SU-DHL-6 (cell line): ENCODE measurements around the gene PRIM1.

Experiments
- H2AFZ ChIP-seq: fragments of 200-600 bp; sonication (generic); 2 replicates; pipeline ENCODE4 v1.6.1; 2014; ENCODE audit warnings: low read depth, mild to moderate bottlenecking, moderate library complexity, mixed read lengths, antibody characterized with exemption, low read length; ENCODE audit not compliant: severe bottlenecking
- H3F3A ChIP-seq: fragments of 200-600 bp; shearing (Covaris generic); 2 replicates; pipeline ENCODE4 v1.6.0; 2016; ENCODE audit warnings: antibody characterized with exemption, mild to moderate bottlenecking; ENCODE audit not compliant: insufficient read depth
- H3K27ac ChIP-seq: fragments of 200-600 bp; sonication (generic); 2 replicates; pipeline ENCODE4 v1.5.1; 2016; ENCODE audit warnings: low read depth, mild to moderate bottlenecking, low read length, moderate library complexity, mixed read lengths
- H3K27me3 ChIP-seq: fragments of 200-600 bp; sonication (generic), shearing (Covaris generic); 2 replicates; pipeline ENCODE4 v1.6.0; 2014; ENCODE audit warnings: mild to moderate bottlenecking, low read length
- H3K36me3 ChIP-seq: fragments of 200-600 bp; sonication (generic); 2 replicates; pipeline ENCODE4 v1.6.1; 2014; ENCODE audit warnings: mild to moderate bottlenecking, low read length, mixed read lengths
- H3K4me2 ChIP-seq: fragments of 300-600, 200-600 bp; shearing (Covaris generic), sonication (generic); 2 replicates; pipeline ENCODE4 v1.6.0; 2014; ENCODE audit warnings: low read length, low read depth, mild to moderate bottlenecking; ENCODE audit not compliant: poor library complexity, severe bottlenecking
- H3K4me3 ChIP-seq: fragments of 200-600 bp; sonication (generic); 2 replicates; pipeline ENCODE4 v1.5.1; 2014; ENCODE audit warnings: antibody characterized with exemption, low read length, mild to moderate bottlenecking, mixed read lengths; ENCODE audit not compliant: insufficient read depth, poor library complexity, severe bottlenecking
- H3K79me2 ChIP-seq: fragments of 200-600 bp; sonication (generic); 2 replicates; pipeline ENCODE4 v1.6.1; 2014; ENCODE audit warnings: mild to moderate bottlenecking, low read length, moderate library complexity; ENCODE audit not compliant: insufficient read depth
- H3K9ac ChIP-seq: fragments of 200-600 bp; sonication (generic); 2 replicates; pipeline ENCODE4 v1.7.0; 2014; ENCODE audit warnings: mild to moderate bottlenecking, low read length
- H3K9me2 ChIP-seq: fragments of 200-600 bp; sonication (generic); replicated peaks from 2 replicates; pipeline ENCODE4 v1.6.1; 2014; ENCODE audit warnings: low read length; ENCODE audit not compliant: insufficient read depth
- H3K9me3 ChIP-seq: fragments of 200-600 bp; sonication (generic); 2 replicates; pipeline ENCODE4 v1.6.1; 2014; ENCODE audit warnings: low read length, mixed read lengths; ENCODE audit not compliant: insufficient read depth
- H4K20me1 ChIP-seq: fragments of 200-600 bp; sonication (generic); 2 replicates; pipeline ENCODE4 v1.6.1; 2014; ENCODE audit warnings: low read depth, mild to moderate bottlenecking, antibody characterized with exemption, low read length, moderate library complexity, mixed read lengths
- CTCF ChIP-seq: fragments of 200-600 bp; sonication (generic); IDR thresholded peaks from one replicate; pipeline ENCODE4 v1.5.1; 2017; ENCODE audit warnings: antibody characterized with exemption, mild to moderate bottlenecking, low read length, moderate library complexity; ENCODE audit not compliant: insufficient read depth, poor library complexity, severe bottlenecking
- EZH2phosphoT487 ChIP-seq: fragments of 200-600 bp; sonication (generic), shearing (Covaris generic); conservative IDR thresholded peaks from 2 replicates; pipeline ENCODE4 v1.6.1; 2018; ENCODE audit warnings: mild to moderate bottlenecking, antibody characterized with exemption, low read length, moderate library complexity, mixed read lengths

Gene PRIM1

DNA sequence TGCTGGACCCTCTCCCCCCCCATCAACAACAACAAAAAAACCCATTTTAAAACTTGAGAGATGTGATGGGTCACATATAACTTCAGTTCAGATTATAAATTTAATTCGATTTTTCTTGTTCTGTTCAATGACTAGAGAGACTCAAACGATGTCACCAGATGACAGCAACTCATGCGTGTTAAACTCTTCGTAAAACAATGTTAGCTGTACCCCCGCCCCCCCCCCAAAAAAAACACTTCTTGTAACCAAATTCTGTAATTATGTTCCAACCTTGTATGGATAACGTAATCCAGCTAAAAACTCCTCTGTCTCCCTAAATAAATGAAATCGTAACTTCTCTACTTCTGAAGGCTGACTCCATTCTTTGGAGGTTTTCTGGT lies 26.4 kb downstream of the PRIM1 start:
- TF ChIP-seq CTCF (no peak), EZH2phosphoT487 (no peak)
- H3K36me3 ChIP-seq: peaks cover 26% of the 10 kb centered on the region

DNA sequence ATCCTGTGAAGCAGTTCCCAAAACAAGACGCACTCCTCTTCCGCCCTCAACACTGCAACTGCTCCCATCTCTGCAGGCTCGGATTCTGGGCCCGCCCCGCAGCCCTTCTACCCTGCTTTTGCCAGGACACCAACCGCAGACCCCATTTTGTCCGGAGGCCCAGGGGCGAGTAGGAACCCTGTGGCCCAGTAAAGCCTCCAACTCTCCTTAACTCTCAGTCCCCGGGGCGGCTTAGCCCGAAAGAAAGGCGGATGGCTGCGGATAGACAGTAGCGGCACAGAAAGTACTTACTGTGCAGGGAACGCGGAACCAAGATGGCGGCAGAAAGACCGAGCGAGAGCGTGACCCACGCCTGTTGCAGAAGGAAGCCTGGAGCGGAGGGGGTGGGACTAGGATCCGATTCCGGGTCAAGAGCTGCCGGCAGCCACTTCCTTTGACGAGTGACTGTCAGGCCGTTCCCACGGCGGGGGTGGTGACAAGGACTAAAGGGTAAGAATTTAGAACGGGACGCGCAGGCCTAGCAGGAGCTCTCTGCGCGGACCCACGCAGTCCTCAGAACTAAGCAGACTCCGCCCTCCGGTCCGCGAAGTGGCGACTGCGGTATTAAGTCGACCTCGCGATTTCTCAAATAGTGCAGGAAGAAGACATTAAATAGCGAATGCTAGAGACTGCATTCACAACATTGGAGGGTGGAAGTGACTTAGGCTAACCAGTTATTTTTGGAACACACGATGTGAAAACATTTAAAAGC lies 27.0 kb downstream of the PRIM1 start, which contains the start of gene NACA:
TSS of gene NACA (minus strand) at position 328 of the 751 bp plus-strand sequence. CDS start 778 bp downstream, outside the sequence.
- H3F3A ChIP-seq: peaks cover 34% of the 10 kb centered on the region
- H2AFZ ChIP-seq: no peak within 1 kb of the TSS
- peak within 1 kb of the TSS; percentile 87 for H3K9ac ChIP-seq
- H4K20me1 ChIP-seq: peaks cover 31% of the 10 kb centered on the region
- peak within 1 kb of the TSS; percentile 82 for H3K4me2 ChIP-seq
- TF ChIP-seq EZH2phosphoT487 (no peak), CTCF (no peak)
- peak within 1 kb of the TSS; percentile 91 for H3K27ac ChIP-seq
- no peaks in the 10 kb centered on the region for H3K9me3 ChIP-seq
- peaks cover 26% of the 10 kb centered on the region for H3K36me3 ChIP-seq
- H3K27me3 ChIP-seq: no peaks in the 10 kb centered on the region
- H3K4me3 ChIP-seq: peak within 1 kb of the TSS; percentile 72
- no peaks in the 10 kb centered on the region for H3K9me2 ChIP-seq
- peaks cover 50% of the 10 kb centered on the region for H3K79me2 ChIP-seq

More for the DNA sequence above, 26.4 kb downstream of the PRIM1 start:
- Histone ChIP-seq H3K27ac (peak overlapping the region; percentile 91), H3K79me2 (peaks cover 44% of the 10 kb centered on the region), H4K20me1 (peaks cover 26% of the 10 kb centered on the region), H3K9me2 (no peaks in the 10 kb centered on the region), H3K9ac (peak overlapping the region; percentile 87), H3F3A (peaks cover 34% of the 10 kb centered on the region), H2AFZ (no peak overlapping the region), H3K27me3 (no peaks in the 10 kb centered on the region), H3K4me2 (peak overlapping the region; percentile 82), H3K9me3 (no peaks in the 10 kb centered on the region), H3K4me3 (peak overlapping the region; percentile 72)

GRCh38 chr12:56724701-56724971 lies 27.5 kb downstream of the PRIM1 start:
- H4K20me1 ChIP-seq: peaks cover 32% of the 10 kb centered on the region
- H3F3A ChIP-seq: peaks cover 32% of the 10 kb centered on the region
- H3K9ac ChIP-seq: peak overlapping the region; percentile 87
- no peaks in the 10 kb centered on the region for H3K9me3 ChIP-seq
- H3K79me2 ChIP-seq: peaks cover 55% of the 10 kb centered on the region
- no peaks in the 10 kb centered on the region for H3K9me2 ChIP-seq
- no peak overlapping the region for H2AFZ ChIP-seq
- H3K4me3 ChIP-seq: peak overlapping the region; percentile 72
- H3K27ac ChIP-seq: peak overlapping the region; percentile 91
- peak overlapping the region; percentile 82 for H3K4me2 ChIP-seq
- peaks cover 26% of the 10 kb centered on the region for H3K36me3 ChIP-seq
- H3K27me3 ChIP-seq: no peaks in the 10 kb centered on the region
- TF ChIP-seq CTCF: no peak
- TF ChIP-seq EZH2phosphoT487: no peak
